ENCODE measurements around the gene SLC26A9.

DNA sequence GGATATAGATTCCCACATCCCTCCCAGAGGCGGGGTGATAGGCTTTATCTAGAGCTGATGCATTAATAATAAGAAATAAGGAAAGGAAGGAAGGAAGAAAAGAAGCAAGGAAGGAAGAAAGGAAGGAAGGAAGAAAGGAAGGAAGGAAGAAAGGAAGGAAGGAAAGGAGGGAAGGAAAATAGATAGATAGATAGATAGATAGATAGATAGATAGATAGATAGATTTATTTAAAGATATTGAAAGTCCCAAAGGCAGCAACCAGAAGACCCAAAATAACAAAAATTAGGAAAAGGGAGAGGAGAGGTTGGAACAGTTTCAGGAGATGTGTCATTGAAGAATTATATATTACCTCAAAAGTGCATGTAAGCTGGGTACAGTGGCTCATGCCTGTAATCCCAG lies 12.2 kb upstream of the SLC26A9 start:
- TF ChIP-seq JUNB (IDR thresholded peaks at IDR 0.05; ENCODE audit: unreplicated experiment) (no peak), EZH2 (IDR thresholded peaks at IDR 0.05; ENCODE audit: low read depth, unreplicated experiment) (no peak), POLR2AphosphoS5 (IDR thresholded peaks at IDR 0.05; ENCODE audit: low read depth) (no peak), EZH2phosphoT487 (IDR thresholded peaks at IDR 0.05; ENCODE audit: unreplicated experiment) (no peak), STAT1 (IDR thresholded peaks at IDR 0.05; ENCODE audit: unreplicated experiment) (no peak), ZNF462 (CRISPR knock-in tag; IDR thresholded peaks at IDR 0.05) (no peak), ETS1 (IDR thresholded peaks at IDR 0.05) (no peak)
- TF ChIP-seq, protein P1, sequence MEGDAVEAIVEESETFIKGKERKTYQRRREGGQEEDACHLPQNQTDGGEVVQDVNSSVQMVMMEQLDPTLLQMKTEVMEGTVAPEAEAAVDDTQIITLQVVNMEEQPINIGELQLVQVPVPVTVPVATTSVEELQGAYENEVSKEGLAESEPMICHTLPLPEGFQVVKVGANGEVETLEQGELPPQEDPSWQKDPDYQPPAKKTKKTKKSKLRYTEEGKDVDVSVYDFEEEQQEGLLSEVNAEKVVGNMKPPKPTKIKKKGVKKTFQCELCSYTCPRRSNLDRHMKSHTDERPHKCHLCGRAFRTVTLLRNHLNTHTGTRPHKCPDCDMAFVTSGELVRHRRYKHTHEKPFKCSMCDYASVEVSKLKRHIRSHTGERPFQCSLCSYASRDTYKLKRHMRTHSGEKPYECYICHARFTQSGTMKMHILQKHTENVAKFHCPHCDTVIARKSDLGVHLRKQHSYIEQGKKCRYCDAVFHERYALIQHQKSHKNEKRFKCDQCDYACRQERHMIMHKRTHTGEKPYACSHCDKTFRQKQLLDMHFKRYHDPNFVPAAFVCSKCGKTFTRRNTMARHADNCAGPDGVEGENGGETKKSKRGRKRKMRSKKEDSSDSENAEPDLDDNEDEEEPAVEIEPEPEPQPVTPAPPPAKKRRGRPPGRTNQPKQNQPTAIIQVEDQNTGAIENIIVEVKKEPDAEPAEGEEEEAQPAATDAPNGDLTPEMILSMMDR (conservative IDR thresholded peaks at IDR 0.05; ENCODE audit: low read depth in 2 of 2), result no peak
- TF ChIP-seq, protein P2, sequence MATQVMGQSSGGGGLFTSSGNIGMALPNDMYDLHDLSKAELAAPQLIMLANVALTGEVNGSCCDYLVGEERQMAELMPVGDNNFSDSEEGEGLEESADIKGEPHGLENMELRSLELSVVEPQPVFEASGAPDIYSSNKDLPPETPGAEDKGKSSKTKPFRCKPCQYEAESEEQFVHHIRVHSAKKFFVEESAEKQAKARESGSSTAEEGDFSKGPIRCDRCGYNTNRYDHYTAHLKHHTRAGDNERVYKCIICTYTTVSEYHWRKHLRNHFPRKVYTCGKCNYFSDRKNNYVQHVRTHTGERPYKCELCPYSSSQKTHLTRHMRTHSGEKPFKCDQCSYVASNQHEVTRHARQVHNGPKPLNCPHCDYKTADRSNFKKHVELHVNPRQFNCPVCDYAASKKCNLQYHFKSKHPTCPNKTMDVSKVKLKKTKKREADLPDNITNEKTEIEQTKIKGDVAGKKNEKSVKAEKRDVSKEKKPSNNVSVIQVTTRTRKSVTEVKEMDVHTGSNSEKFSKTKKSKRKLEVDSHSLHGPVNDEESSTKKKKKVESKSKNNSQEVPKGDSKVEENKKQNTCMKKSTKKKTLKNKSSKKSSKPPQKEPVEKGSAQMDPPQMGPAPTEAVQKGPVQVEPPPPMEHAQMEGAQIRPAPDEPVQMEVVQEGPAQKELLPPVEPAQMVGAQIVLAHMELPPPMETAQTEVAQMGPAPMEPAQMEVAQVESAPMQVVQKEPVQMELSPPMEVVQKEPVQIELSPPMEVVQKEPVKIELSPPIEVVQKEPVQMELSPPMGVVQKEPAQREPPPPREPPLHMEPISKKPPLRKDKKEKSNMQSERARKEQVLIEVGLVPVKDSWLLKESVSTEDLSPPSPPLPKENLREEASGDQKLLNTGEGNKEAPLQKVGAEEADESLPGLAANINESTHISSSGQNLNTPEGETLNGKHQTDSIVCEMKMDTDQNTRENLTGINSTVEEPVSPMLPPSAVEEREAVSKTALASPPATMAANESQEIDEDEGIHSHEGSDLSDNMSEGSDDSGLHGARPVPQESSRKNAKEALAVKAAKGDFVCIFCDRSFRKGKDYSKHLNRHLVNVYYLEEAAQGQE (IDR thresholded peaks at IDR 0.05; ENCODE audit: unreplicated experiment), result no peak

Measured in GM23338 (cell line).